HG03139 (cell line): Measurements from ENCODE around the gene BATF.
"Not testable (repeated sequence)": the region's sequence is repeated elsewhere in the genome, so short reads cannot be mapped to it uniquely, and the experiment has no call there.

Source experiments
- ATAC-seq: cut with Tn5 transposase; IDR thresholded peaks from one replicate; pipeline ENCODE4 v1.9.1; 2021; ENCODE audit not compliant: unreplicated experiment

The BATF gene, protein sequence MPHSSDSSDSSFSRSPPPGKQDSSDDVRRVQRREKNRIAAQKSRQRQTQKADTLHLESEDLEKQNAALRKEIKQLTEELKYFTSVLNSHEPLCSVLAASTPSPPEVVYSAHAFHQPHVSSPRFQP

DNA sequence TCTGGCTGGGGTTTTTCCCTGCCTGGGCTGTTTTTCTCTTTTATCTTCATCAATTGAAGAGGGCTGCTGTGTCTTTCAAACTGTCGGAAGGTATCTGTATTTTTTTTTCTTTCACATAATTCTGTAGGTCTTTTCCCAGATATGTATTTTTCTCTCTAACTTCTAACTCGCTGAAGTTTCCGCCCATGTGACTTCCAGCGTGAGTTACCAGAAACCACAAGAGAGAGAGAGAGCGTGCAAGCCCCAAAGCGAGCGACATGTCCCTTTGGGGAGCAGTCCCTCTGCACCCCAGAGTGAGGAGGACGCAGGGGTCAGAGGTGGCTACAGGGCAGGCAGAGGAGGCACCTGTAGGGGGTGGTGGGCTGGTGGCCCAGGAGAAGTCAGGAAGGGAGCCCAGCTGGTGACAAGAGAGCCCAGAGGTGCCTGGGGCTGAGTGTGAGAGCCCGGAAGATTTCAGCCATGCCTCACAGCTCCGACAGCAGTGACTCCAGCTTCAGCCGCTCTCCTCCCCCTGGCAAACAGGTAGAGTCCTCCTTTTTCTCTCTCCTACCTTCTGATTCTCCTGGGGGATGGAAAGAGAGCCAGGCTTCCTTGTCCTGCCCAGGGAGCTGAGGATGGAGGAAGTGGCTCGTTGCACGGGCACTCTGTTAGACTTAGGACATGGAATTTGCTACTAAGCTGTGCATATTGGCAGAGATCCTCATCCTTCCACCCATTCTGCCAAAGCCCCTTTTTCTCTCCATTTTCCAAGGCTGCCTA lies at the start of gene BATF:
BATF (plus strand) TSS at position 246 of the 759 bp plus-strand sequence; CDS start at position 460, 214 bp downstream.
- ATAC-seq: peak; percentile 55

- ATAC-seq: not testable (repeated sequence)
Measured at GRCh38 chr14:75474127-75474526, 48.1 kb upstream of the BATF start.

- no peak for ATAC-seq
Measured at GRCh38 chr14:75476274-75476995, 45.8 kb upstream of the BATF start.

- no peak for ATAC-seq
Measured at GRCh38 chr14:75477881-75478280, 44.4 kb upstream of the BATF start.

DNA sequence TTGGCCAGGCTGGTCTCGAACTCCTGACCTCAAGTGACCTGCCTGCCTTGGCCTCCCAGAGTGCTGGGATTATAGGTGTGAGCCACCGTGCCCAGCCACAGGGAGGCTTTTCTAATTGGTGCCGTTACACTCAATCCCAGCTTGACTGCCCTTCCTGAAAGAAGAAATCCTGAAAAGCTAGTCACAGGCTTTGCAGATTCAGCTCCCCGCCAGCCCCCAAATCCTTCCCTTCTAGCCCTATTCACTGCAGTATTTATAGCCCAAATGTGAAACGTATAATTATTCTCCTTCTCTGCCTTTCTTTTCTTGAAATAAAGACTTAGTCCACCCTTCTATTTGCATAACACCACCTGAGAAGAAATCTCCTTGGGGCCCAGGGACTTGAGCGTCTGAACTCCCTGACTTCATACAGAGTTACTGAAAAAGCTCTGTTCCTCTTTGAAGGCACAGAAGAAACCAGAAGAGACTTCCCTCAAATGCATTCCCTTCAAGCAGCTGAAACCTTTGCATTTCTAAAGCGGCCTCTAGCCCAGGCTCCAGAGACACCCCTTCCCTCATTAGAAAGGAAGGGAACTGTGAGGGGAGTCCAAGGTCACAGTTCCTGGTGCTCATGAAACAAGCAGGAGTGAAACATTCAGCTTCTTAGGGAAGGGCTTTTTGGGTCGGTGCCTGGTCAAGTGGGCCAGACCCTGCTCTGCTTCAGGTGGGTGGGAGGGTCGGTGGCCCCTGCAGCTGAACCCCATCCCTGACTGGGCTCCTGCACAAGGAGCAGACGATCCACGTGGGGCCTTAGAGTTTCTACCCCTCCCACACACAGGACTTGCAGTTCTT lies 42.3 kb upstream of the BATF start:
- ATAC-seq: no peak

GRCh38 chr14:75482366-75482765 lies 39.9 kb upstream of the BATF start:
- no peak for ATAC-seq

GRCh38 chr14:75484711-75485429 lies 37.4 kb upstream of the BATF start:
- no peak for ATAC-seq

DNA sequence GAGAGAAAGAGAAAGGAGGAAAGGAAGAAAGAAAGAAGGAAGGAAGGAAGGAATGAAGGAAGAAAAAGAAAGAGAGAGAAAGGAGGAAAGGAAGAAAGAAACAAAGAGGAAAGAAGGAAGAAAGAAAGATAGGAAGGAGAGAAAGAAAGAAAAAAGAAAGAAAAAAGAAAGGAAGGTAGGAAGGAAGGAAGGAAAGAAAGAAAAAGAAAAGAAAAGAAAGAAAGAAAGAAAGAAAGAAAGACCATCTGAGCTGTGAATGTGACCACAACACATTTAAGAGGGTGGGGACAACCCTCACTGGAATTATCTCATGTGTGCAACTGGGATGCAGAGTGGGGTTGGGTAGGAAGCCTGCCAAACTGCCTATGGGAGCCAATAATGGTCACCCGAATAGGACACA lies 36.0 kb upstream of the BATF start:
- no peak for ATAC-seq

DNA sequence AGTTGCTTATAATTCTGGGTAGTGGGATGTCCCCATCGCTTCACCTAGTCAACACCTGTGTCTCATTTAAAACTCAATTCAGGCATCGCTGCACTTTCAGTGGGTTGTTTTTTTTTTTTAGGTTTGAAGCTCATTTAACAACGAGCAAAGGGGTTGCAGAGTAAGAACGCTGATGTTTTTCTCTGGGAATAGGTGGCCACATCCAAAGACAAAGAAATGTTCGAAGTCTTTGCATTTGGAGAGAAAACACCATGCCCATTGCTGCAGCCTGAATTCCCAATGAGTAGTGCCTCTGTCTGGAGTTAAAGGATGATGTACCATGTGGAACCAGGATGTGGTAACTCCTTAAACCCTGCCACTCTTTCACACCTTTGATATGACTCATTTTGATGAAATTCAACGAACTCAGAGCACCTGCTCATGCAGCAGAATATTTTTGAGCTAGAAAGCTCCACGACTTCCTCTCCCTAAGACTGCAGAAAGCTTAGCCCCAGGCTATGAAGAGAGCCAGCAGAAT lies 35.1 kb upstream of the BATF start:
- peak; percentile 63 for ATAC-seq

DNA sequence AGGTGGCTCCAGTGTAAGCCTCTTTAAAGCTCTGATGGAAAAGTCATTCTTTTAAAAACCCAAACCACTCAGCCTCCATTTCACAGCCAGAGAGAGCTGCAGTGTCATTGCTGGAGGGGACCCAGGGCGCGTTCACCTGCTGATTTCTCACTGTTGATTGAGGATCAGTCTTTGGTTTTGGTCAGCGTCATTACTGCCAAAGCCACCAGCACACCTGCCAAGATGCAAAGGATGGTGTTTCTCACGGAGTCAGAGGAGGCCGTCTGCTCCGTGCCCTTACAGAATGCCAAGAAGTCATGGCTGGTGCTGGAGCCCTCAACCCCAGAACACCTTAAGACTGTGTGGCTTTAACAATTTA lies 32.8 kb upstream of the BATF start:
- ATAC-seq: no peak

DNA sequence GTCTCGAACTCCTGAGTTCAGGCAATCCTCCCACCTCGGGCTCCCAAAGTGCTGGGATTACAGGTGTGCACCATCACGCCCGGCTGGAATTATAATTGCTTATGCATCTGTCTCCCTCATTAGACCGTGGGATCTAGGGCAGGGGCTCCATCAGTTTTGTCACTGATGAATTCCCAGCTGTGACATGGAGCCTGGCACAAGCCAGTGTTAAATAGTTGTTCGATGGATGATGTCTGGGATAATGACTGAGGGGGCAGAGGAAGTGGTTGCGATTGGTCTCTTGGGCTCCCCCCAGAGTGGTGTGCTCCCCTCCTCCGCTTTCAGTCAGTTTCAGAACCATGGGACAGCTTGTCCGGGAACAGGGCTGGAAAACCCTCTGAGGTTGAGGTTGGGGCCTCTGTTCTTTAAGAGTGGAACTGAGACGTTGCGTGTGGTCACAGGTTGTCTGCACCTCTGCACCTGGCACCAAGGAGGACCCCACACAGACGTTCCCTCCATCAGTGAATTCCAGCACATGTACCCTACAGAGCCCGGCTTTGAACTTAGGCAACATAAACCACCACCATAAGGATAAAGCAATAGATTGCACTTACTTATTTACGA lies 30.8 kb upstream of the BATF start:
- ATAC-seq: no peak

- no peak for ATAC-seq
Measured at GRCh38 chr14:75492832-75493591, 29.3 kb upstream of the BATF start.

GRCh38 chr14:75493592-75494087 lies 28.6 kb upstream of the BATF start:
- ATAC-seq: no peak

DNA sequence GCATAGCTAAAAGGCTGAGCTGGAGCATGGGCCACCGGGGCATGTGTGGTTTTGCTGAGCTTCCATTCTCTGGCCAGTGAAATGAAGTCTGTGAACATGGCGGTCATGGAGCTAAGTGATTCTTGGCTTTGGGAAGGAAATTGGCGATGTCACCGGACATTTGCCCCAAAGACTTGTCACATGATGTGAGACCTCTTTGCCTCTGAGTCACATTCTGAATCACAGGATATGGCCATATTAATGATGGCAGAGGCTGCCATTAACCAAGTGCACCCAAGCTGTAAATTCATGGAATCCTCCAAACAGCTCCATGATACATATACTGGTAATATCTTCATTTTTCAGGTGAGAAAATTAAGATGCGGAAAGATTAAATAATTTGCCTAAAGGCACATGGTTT lies 27.4 kb upstream of the BATF start:
- ATAC-seq: no peak

GRCh38 chr14:75495399-75495798 lies 26.9 kb upstream of the BATF start:
- no peak for ATAC-seq

DNA sequence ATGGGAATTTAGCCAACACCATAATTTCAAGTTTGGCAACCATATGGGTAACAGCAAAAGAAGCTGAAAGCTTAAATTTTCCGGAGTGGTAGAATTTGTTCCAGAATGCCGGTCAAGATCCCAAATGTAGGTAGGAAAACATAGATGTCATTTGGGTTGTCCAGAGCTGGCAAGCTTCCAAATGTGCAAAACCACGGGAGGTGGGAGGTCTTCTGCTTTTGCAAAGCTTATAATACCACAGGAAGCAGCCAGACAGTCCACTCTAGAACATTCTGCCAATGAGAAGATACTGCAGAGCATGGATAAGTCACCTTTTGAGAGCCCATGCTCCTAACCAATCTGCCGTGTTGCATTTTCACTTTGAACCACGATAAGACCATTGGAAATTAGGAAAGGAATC lies 26.4 kb upstream of the BATF start:
- no peak for ATAC-seq

DNA sequence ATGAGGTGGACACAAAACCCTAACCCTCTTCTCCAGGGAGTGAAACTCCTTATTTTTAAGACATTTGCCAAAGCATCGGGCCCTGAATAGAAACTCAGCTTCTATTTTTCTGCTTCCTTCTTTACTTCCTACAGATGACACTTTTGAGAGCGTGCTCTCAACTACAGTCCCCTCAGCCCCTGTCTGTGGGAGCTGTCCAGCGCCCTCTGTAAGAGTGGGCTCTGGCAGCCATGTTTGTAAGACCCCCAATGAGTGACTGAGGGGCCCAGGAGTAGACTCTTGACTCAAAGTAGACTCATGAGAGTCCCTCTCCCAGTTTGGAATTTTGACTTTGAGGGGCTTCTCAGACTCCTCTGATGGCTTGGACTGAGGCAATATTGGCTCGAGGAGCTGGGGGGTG lies 25.5 kb upstream of the BATF start:
- ATAC-seq: no peak

- no peak for ATAC-seq
Measured at GRCh38 chr14:75497191-75497590, 25.1 kb upstream of the BATF start.

GRCh38 chr14:75497701-75498100 lies 24.6 kb upstream of the BATF start:
- ATAC-seq: no peak
